NCI-H1694 (cell line): ENCODE results near the gene HMG20A.
"Not testable (repeated sequence)": the region's sequence is repeated elsewhere in the genome, so short reads cannot be mapped to it uniquely, and the experiment has no call there.

Experiments used
- DNase-seq: peaks from one replicate; lab custom pipeline; 2025; lab: John Stamatoyannopoulos, UW

HMG20A gene

GRCh38 chr15:77420610-77421369, at the start of gene HMG20A:
Gene HMG20A, plus strand, starts transcription at chr15:77420888. Its CDS starts 37,520 bp downstream, at chr15:77458408.
- DNase-seq = peak; percentile 43

DNA sequence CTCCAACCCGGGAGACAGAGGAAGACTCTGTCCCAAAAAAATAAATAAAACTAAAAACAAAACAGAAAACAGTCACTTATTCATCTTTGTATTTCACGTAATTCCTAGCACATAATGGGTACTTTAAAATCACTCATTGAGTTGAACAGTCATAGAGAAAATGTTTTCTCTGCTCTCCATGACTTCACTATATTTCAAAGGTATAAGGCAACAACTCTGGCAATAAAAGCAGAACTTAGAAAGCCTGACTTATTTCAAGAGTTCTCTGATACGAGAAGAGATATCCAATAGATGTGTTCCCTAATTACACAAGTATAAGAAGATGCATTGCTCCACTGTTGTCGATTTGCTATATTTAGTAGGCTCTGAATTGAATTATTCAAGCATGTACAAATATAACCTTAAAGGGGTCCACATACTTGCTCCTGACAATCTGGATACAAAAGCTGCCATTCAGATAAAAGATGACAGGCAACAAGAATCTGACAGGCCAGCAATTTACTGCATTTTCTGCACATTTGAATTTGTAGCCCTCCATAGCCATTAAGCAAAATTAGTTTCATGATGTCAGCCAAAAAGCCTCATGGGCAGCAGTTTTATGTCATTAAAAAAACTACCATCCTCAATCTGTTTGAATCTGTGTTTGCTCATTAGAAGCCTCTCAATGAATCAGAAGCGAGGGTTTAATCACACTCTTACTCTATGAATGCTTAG, 48.7 kb upstream of the HMG20A start:
- no peak for DNase-seq

GRCh38 chr15:77373441-77373840, 47.2 kb upstream of the HMG20A start:
- DNase-seq = no peak

DNA sequence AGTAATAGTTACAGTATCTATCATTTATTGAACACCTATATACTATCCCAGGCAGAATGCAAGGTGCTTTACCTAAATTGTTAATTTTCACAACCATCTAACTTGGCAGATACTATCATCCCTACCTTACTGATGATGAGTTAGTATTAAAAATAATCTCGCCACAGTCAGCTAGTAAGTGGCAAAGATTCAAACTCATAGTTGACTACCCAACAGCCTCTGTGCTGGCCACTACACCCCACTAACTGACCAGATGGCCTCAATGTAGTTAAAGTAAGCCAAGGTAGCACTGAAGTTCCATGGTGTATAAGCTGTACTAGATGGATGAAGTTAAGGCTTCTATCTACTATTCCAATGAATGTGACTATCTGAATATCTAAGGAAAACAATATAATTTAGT, 45.6 kb upstream of the HMG20A start:
- DNase-seq = no peak

GRCh38 chr15:77376770-77377169, 43.9 kb upstream of the HMG20A start:
- DNase-seq = no peak

DNA sequence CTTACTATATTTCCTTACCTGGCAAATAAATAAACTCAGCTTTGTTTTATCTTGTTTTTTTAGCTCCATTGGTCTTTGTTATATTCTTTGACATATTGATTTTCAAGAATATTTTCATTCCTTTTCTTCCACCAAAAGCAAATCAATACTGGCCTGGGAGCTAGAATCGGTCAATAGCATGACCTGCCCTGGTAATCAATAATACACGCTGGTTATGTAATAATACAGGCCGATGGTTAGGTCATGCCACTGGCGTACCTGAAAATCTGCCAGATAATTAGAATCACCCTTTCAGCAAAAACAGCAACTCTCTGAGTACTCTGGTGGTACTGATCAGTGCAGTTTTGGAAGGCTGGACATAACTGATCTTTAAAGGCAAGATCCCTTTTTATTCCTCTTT, 40.7 kb upstream of the HMG20A start:
- no peak for DNase-seq

DNA sequence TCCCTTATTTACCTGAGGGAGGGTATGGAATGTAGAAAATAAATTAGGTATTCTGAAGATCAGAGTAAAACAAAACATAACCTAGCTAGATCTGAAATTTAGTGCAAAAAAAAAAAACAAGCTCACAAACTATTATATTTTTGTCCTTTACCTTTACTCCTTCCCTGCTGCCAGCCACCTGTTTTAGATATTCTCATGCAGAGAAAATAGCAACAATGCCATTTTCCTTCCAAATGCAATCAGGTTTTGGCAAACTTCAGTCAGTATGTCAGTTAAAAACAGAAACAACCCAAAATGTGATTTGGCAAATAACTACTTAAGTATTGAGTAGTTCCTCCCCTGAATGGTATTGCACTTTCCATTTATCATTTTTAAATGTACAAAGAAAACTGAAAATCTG, 36.6 kb upstream of the HMG20A start:
- DNase-seq = no peak

DNA sequence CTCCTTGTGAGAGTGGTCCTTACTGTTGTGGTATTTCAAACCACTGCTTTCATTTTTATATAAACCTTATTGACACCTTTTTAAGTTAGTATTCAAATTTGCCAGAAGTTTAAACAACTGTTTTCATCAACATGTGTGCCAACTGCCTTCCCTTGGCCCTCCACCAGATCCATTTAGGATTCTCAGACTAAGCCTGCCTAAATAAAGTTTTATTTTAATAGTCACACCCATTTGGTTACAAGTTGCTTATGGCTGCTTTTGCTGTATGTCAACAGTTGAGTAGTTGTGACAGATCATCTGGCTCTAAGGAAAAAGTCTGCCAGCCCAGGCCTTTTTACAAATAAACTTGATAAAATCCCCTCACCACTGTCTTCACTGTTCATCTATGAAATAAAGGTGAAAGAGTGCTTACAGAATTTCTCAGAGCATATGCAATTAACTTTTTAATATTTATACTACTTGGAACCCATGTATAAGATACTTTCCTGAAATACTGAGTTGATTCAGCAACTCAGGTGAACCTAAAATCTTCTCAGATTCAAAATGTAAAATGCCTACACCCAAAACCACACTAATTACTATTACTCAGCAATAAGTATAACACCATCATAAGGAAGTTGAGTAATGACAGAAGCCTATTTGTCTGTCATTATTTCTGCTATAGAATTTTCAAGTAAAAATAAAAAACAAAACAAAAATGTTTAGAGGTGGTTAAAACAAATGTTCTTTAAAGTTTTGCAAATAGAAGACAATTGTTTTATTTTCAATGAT, 35.9 kb upstream of the HMG20A start:
- DNase-seq = no peak

GRCh38 chr15:77386626-77387025, 34.1 kb upstream of the HMG20A start:
- no peak for DNase-seq

DNA sequence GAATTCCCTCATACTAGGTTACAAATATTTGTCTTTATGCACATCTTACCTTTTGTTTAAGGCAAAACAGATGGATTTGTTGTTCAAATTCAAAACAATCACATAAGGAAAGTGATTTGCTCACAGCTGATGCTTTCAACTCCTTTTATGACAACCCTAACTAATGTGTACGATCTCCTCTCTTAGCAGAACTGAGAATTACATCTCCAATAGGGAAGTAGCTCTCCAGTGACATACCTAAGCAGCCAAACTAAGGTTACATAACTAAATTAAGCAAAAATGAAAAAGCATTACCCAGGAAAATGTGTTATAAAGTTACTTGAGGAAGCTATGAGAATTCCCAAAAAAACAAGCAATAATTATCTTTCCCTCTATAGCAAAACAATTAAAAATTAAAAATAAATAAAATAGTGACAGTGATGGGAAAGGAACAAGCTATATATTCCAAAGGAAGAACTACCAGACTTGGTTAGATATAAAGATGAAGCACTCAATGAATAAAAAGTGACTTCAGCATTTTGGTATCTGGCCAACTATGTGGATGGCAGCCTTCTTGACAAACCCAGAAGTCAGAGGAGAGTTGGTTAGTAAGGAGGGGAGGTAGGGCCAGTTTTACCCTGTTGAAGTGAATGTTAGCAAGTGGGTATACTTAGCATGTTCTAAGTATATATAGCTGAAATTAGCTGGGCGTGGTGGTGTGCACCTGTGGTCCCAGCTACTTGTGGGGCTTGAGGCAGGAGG, 33.2 kb upstream of the HMG20A start:
- DNase-seq = no peak

- DNase-seq = no peak
Observed at GRCh38 chr15:77391372-77391951, 29.2 kb upstream of the HMG20A start.

- DNase-seq = no peak
Observed at GRCh38 chr15:77392762-77393470, 27.8 kb upstream of the HMG20A start.

DNA sequence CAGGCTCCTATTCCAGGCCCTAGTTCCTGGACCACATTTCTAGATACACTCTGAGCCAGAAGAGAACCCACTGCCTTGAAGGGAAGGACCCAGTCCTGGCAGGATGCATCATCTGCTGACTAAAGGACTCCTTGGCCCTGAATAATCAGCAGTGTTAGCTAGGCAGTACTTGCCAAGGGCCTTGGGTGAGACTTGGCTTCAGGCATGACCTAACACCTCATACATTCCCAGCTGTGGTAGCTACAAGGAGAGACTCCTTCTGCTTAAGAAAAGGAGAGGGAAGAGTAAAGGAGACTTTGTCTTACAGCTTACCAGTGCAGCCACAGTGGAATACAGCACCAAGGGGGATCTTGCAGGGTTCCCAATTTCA, 27.2 kb upstream of the HMG20A start:
- no peak for DNase-seq

- no peak for DNase-seq
Observed at GRCh38 chr15:77395013-77395774, 25.5 kb upstream of the HMG20A start.

DNA sequence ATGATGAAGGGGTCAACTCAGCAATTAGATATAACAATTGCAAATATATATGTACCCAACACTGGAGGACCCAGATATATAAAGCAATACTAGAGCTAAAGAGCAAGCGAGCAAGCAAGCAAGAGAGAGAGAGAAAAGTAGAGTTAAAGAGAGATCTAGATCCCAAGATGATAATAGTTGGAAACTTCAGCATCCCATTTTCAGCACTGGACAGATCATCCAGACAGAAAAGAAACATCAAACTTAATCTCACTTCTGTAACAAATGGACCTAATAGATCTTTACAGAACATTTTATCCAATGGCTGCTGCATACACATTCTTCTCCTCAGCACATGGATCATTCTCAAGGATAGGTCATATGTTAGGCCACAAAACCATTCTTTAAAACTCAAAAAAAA, 24.0 kb upstream of the HMG20A start:
- no peak for DNase-seq

GRCh38 chr15:77398927-77399326, 21.8 kb upstream of the HMG20A start:
- DNase-seq = no peak

DNA sequence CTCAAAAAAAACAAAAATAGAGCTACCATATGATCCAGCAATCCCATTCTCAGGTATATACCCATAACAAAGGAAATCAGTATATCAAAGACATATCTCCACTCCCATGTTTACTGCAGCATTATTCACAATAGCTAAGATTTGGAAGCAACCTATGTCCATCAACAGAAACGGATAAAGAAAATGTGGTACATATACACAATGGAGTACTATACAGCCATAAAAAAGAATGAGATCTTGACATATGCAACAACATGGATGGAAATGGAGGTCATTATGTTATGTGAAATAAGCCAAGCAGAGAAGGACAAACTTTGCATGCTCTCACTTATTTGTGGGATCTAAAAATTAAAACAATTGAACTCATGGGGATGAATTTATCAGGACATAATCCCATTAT, 20.4 kb upstream of the HMG20A start:
- DNase-seq = no peak

GRCh38 chr15:77402740-77403379, 17.8 kb upstream of the HMG20A start:
- no peak for DNase-seq

DNA sequence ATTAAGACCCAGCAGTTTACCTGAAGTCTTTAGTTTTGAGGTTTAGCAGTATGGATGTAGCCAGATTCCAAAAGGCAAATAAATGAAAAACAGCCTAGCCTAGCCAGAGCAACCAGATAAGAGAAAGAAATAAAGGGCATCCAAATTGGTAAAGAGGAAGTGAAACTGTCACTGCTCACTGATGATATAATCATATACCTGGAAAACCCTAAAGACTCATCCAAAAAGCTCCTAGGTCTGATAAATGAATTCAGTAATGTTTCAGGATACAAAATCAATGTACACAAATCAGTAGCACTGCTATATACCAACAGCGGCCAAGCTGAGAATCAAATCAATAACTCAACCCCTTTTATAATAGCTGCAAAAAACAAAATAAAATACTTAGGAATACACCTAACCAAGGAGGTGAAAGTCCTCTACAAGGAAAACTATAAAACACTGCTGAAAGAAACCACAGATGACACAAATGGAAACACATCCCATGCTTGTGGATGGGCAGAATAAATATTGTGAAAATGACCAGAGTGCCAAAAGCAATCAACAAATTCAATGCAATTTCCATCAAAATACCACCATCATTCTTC, 14.4 kb upstream of the HMG20A start:
- DNase-seq = not testable (repeated sequence)

- DNase-seq = no peak
Observed at GRCh38 chr15:77406846-77407245, 13.8 kb upstream of the HMG20A start.
